Measurements from ENCODE around the gene KIAA0753. TPM values are rescaled to one million over a fixed set of nuclear protein-coding genes. Genes with fewer than 3 reads are reported as not detected.

KIAA0753 gene
- total and polyA plus RNA-seq, 2 of the 13 experiments (the other 11 are each of a cell fraction or from before 2014, with no cell fraction given), result 5.2 to 9.1 TPM

DNA sequence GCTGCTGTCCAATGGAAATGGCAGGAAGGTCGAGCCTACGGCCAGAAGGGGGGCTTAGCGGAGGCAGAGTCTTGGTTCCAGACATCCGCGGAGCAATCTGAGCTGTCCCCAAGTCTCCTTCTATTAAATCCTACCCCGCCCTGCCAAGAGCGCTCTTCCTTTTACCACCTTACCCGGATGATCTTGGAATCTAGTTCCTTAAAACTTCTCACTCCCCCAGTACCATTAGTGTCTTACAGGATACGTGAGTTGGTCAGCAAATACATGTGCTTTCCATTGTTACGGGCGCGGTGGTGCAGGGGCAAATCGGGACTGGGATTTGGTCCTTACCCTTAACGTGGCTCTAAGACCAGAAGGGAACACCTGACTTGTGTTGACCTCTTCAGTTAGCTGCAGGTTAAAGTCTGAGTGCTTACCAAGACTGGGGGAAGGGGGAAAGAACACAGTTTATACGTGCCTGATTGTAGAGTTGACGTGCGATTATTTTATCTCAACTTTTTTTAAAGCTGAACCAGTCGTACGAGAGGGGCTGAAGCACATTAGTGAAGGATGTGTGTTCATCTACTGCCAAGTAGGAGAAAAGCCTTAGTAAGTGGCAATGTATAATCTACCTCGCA, 844 bp upstream of the KIAA0753 start (continued):
- TF ChIP-seq POGK (CRISPR knock-in tag; conservative IDR thresholded peaks at IDR 0.05), result 0 out of 2 replicates have a peak, but pooled peaks have one; percentile 3
- no peak for TF ChIP-seq ARID2 (CRISPR knock-in tag; IDR thresholded peaks at IDR 0.05; ENCODE audit: borderline replicate concordance)
- TF ChIP-seq, protein P1, sequence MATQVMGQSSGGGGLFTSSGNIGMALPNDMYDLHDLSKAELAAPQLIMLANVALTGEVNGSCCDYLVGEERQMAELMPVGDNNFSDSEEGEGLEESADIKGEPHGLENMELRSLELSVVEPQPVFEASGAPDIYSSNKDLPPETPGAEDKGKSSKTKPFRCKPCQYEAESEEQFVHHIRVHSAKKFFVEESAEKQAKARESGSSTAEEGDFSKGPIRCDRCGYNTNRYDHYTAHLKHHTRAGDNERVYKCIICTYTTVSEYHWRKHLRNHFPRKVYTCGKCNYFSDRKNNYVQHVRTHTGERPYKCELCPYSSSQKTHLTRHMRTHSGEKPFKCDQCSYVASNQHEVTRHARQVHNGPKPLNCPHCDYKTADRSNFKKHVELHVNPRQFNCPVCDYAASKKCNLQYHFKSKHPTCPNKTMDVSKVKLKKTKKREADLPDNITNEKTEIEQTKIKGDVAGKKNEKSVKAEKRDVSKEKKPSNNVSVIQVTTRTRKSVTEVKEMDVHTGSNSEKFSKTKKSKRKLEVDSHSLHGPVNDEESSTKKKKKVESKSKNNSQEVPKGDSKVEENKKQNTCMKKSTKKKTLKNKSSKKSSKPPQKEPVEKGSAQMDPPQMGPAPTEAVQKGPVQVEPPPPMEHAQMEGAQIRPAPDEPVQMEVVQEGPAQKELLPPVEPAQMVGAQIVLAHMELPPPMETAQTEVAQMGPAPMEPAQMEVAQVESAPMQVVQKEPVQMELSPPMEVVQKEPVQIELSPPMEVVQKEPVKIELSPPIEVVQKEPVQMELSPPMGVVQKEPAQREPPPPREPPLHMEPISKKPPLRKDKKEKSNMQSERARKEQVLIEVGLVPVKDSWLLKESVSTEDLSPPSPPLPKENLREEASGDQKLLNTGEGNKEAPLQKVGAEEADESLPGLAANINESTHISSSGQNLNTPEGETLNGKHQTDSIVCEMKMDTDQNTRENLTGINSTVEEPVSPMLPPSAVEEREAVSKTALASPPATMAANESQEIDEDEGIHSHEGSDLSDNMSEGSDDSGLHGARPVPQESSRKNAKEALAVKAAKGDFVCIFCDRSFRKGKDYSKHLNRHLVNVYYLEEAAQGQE (IDR thresholded peaks at IDR 0.05; ENCODE audit: borderline replicate concordance in 1 of 2, low read depth in 1 of 2, low read length in 2 of 2), result peak in 1 of 2 experiments; percentile 2; a peak in 1 of 4 replicates
- 0 out of 2 replicates have a peak, but pooled peaks have one; percentile 7 for TF ChIP-seq NFYB (CRISPR knock-in tag; IDR thresholded peaks at IDR 0.05)
- peak; percentile 54; the same call in 1 of the 2 replicates for TF ChIP-seq ZNF703 (CRISPR knock-in tag; IDR thresholded peaks at IDR 0.05; ENCODE audit: borderline replicate concordance)
- 0 out of 2 replicates have a peak, but pooled peaks have one; percentile 2 for TF ChIP-seq SSRP1 (CRISPR knock-in tag; IDR thresholded peaks at IDR 0.05)
- peak; percentile 38; the same call in 1 of the 2 replicates for TF ChIP-seq ZNF430 (CRISPR knock-in tag; IDR thresholded peaks at IDR 0.05)
- TF ChIP-seq MYNN (CRISPR knock-in tag; IDR thresholded peaks at IDR 0.05; ENCODE audit: low read depth), result 0 out of 2 replicates have a peak, but pooled peaks have one; percentile 3
- TF ChIP-seq ZNF605 (CRISPR knock-in tag; IDR thresholded peaks at IDR 0.05), result peak; percentile 53
- 0 out of 2 replicates have a peak, but pooled peaks have one; percentile 17 for TF ChIP-seq ZNF772 (CRISPR knock-in tag; IDR thresholded peaks at IDR 0.05)
- TF ChIP-seq ZNF710 (CRISPR knock-in tag; IDR thresholded peaks at IDR 0.05; ENCODE audit: borderline replicate concordance), result no peak
- TF ChIP-seq, protein P2, sequence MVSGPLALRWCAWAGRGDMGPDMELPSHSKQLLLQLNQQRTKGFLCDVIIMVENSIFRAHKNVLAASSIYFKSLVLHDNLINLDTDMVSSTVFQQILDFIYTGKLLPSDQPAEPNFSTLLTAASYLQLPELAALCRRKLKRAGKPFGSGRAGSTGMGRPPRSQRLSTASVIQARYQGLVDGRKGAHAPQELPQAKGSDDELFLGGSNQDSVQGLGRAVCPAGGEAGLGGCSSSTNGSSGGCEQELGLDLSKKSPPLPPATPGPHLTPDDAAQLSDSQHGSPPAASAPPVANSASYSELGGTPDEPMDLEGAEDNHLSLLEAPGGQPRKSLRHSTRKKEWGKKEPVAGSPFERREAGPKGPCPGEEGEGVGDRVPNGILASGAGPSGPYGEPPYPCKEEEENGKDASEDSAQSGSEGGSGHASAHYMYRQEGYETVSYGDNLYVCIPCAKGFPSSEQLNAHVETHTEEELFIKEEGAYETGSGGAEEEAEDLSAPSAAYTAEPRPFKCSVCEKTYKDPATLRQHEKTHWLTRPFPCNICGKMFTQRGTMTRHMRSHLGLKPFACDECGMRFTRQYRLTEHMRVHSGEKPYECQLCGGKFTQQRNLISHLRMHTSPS (CRISPR knock-in tag; IDR thresholded peaks at IDR 0.05; ENCODE audit: low read depth), result peak; percentile 4; the same call in 1 of the 2 replicates
- 0 out of 2 replicates have a peak, but pooled peaks have one; percentile 2 for TF ChIP-seq KDM5A (IDR thresholded peaks at IDR 0.05; ENCODE audit: borderline replicate concordance, low read length)
- peak; percentile 25; the same call in 1 of the 2 replicates for TF ChIP-seq TFAP4 (IDR thresholded peaks at IDR 0.05; ENCODE audit: borderline replicate concordance, low read depth)
